MG63 (cell line): Measurements from ENCODE around the gene CD28. TPM values are rescaled to one million over a fixed set of nuclear protein-coding genes. Genes with fewer than 3 reads are reported as not detected.

ENCODE experiments used
- DNase-seq: peaks from one replicate; pipeline ENCODE4 v3.0.0-alpha.2; 2020
- H3K27me3 ChIP-seq: fragments of 250-450 bp; sonication (Bioruptor Pico); 2 replicates; pipeline ENCODE4 v1.5.1; 2020; ENCODE audit warnings: mild to moderate bottlenecking, moderate library complexity
- H3K36me3 ChIP-seq: fragments of 250-450 bp; sonication (Bioruptor Pico); 2 replicates; pipeline ENCODE4 v1.5.1; 2020; ENCODE audit warnings: mild to moderate bottlenecking, moderate library complexity
- H3K4me3 ChIP-seq: fragments of 250-450 bp; sonication (Bioruptor Pico); 2 replicates; pipeline ENCODE4 v1.5.1; 2020; ENCODE audit warnings: mild to moderate bottlenecking, moderate library complexity
- H3K9me3 ChIP-seq: fragments of 250-450 bp; sonication (Bioruptor Pico); 2 replicates; pipeline ENCODE4 v1.5.1; 2020; ENCODE audit warnings: mild to moderate bottlenecking, moderate library complexity
- total RNA-seq: library from RNA; depleted of rRNA; stranded (reverse); fragments of >200 nt; shearing (Covaris generic); gene quantifications from 2 replicates; pipeline ENCODE4 v1.2.3, GENCODE V29; 2014; ENCODE audit warnings: low replicate concordance

Gene CD28
- total RNA-seq, 1 experiment from 2014 or later, result 0.10 TPM

GRCh38 chr2:203704430-203704829 is 2.0 kb upstream of the CD28 start:
- no peaks in the 10 kb centered on the region for H3K9me3 ChIP-seq
- no peak for DNase-seq
- no peaks in the 10 kb centered on the region for H3K27me3 ChIP-seq
- no peaks in the 10 kb centered on the region for H3K36me3 ChIP-seq
- H3K4me3 ChIP-seq, result no peak overlapping the region

- DNase-seq, result no peak
- Histone ChIP-seq H3K36me3 (no peaks in the 10 kb centered on the region), H3K9me3 (no peaks in the 10 kb centered on the region), H3K4me3 (no peak overlapping the region), H3K27me3 (no peaks in the 10 kb centered on the region)
Measured at GRCh38 chr2:203705178-203705577, 1.3 kb upstream of the CD28 start.

GRCh38 chr2:203707530-203707929 is 1.1 kb downstream of the CD28 start:
- H3K9me3 ChIP-seq, result no peaks in the 10 kb centered on the region
- no peaks in the 10 kb centered on the region for H3K27me3 ChIP-seq
- no peaks in the 10 kb centered on the region for H3K36me3 ChIP-seq
- DNase-seq, result no peak
- H3K4me3 ChIP-seq, result no peak overlapping the region

DNA sequence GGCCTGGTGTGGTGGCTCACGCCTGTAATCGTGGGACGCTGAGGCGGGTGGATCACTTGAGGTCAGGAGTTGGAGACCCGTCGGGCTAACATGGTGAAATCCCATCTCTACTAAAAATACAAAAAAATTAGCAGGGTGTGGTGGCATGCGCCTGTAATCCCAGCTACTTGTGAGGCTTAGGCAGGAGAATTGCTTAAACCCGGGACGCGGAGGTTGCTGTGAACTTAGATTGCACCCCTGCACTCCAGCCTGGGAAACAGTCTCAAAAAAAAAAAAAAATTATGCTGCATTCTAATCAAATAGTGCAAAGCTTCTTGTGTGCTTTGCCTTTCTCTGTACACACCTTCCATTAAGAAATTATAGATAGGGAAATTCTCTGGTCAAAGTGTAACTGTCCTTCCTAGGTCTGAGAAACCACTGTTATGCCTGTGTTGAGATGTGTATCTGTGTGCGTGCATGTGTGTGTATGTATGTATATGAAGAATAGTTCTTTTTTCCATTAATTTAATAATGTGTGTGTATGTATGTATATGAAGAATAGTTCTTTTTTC is 2.5 kb downstream of the CD28 start:
- no peak for DNase-seq
- no peak overlapping the region for H3K4me3 ChIP-seq
- H3K9me3 ChIP-seq, result no peaks in the 10 kb centered on the region
- H3K36me3 ChIP-seq, result no peaks in the 10 kb centered on the region
- H3K27me3 ChIP-seq, result no peaks in the 10 kb centered on the region

- Histone ChIP-seq H3K9me3 (no peaks in the 10 kb centered on the region), H3K4me3 (no peak overlapping the region), H3K36me3 (no peaks in the 10 kb centered on the region), H3K27me3 (no peaks in the 10 kb centered on the region)
- DNase-seq, result no peak
Measured at GRCh38 chr2:203709416-203710040, 3.1 kb downstream of the CD28 start.

DNA sequence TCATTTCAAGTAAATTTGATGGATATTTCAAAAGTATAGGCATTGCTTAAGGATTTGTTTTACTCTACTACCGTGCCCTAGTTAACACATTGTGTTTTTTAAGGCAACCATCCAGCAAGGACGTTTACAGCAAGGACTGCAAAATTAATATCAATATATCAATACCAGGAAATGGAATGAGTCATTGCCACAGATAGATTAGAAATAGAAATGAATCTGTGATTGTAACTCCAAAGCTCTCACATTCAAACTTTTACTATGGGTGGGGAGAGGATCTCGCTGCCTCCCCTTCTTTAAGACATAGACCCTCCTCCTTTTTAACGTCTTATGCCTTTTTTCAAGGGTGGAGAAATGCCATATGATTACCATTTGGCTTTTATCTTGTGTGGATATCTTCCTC is 3.8 kb downstream of the CD28 start:
- Histone ChIP-seq H3K27me3 (no peaks in the 10 kb centered on the region), H3K36me3 (no peaks in the 10 kb centered on the region), H3K4me3 (no peak overlapping the region), H3K9me3 (no peaks in the 10 kb centered on the region)
- no peak for DNase-seq

DNA sequence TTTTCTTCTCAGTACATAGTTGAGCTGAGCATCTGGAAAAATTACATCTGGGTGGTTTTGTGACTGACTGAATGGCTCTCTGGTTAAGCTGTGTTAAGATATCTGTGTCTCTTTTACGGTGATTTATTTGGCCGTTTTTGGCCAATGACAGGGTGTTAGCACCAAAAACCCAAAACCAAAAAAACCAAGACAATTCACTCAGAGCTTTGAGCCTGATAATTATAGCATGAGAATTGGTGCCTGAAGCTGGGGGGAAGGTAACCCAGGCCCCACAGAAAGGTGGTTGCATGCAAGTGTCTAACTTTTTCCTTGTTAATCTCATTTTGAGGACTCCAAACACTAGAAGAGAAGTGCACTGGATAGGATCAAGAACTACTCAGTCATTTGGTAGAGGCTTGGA is 4.5 kb downstream of the CD28 start:
- no peak for DNase-seq
- no peaks in the 10 kb centered on the region for H3K9me3 ChIP-seq
- no peaks in the 10 kb centered on the region for H3K36me3 ChIP-seq
- H3K27me3 ChIP-seq, result no peaks in the 10 kb centered on the region
- no peak overlapping the region for H3K4me3 ChIP-seq

DNA sequence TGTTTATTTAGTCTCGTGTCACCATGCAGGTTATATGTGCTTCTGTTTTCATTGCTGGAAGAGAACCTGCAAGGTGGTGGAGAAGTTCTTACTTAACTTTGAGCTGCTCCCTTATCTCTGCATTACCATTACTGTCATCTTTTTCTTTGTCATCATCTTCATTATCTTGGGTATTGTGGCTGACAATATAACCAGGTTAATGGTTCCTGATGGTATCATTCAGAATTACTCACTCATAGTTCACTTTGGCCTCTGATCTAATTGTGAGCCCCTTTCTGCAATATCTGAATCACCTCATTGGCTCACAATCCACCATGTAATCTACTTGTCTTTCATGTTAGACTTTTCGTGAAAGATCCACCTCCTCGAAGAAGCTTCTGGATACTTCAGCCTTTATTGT is 5.0 kb downstream of the CD28 start:
- no peak overlapping the region for H3K4me3 ChIP-seq
- no peak for DNase-seq

GRCh38 chr2:203713381-203713780 is 6.9 kb downstream of the CD28 start:
- H3K4me3 ChIP-seq, result no peak overlapping the region
- H3K27me3 ChIP-seq, result no peaks in the 10 kb centered on the region
- no peak for DNase-seq
- no peaks in the 10 kb centered on the region for H3K36me3 ChIP-seq
- no peaks in the 10 kb centered on the region for H3K9me3 ChIP-seq

More for the DNA sequence above, 5.0 kb downstream of the CD28 start:
- H3K36me3 ChIP-seq, result no peaks in the 10 kb centered on the region
- H3K9me3 ChIP-seq, result no peaks in the 10 kb centered on the region
- no peaks in the 10 kb centered on the region for H3K27me3 ChIP-seq

DNA sequence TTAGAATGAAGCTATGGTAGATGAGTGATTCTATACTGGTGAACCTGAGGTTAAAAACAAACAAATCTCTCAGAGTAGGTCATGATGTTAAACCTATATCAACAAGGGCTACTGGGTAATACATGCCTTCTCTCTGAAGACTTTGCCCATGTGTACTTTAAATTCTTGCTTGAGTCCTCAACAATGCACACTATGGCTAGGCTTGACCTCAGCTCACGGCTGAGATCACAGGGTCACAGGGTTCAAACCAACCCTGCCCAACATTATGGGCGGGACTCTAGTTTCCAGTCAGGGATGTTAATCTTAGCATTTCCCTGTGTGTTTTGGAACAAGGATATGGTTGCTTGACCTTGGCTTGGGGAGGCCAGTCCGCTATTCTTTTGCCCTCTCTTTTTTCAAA is 7.7 kb downstream of the CD28 start:
- H3K27me3 ChIP-seq, result no peaks in the 10 kb centered on the region
- H3K36me3 ChIP-seq, result no peaks in the 10 kb centered on the region
- H3K4me3 ChIP-seq, result no peak overlapping the region
- no peaks in the 10 kb centered on the region for H3K9me3 ChIP-seq
- no peak for DNase-seq

DNA sequence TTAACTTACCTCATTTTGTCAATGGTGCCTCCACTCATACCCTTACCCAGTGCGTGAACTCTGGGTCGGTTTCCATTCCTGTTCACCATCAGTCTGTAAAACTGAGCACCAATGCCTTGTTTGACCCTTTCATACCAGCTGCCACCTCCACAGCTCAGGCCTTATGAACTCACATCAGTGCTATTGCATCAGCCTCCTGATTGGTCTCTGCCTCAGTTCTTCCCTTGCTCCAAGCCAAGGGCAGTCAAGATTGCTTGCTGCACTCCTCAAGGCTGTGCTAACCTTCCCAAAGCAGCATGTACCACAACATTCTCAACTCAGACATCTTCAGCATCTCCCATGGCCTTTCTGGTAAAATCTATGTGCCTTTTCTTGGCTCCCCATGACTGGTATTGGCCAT is 9.3 kb downstream of the CD28 start:
- DNase-seq, result no peak
- Histone ChIP-seq H3K27me3 (no peaks in the 10 kb centered on the region), H3K36me3 (no peaks in the 10 kb centered on the region), H3K4me3 (no peak overlapping the region), H3K9me3 (no peaks in the 10 kb centered on the region)

DNA sequence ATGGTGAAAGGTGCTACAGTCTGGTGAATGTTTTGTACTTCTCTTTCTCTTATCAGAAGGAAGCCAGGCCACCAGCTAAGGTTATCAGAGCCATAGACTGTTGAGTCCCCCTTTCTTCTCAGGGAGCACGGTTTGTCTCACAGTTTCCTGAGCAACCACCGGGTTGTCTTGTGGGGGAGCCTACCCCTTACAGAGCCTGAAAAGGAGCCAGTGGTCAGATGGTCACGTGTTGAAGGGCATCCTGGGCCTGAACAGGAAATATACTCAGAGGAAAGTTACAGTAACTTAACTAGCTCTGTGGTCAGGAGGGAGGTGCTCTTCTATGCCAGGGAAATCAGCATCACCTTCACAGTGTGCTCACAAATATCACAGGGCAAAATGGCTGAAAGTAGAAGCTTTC is 11.6 kb downstream of the CD28 start:
- Histone ChIP-seq H3K4me3 (no peak overlapping the region), H3K9me3 (no peaks in the 10 kb centered on the region), H3K36me3 (no peaks in the 10 kb centered on the region), H3K27me3 (no peaks in the 10 kb centered on the region)
- no peak for DNase-seq

DNA sequence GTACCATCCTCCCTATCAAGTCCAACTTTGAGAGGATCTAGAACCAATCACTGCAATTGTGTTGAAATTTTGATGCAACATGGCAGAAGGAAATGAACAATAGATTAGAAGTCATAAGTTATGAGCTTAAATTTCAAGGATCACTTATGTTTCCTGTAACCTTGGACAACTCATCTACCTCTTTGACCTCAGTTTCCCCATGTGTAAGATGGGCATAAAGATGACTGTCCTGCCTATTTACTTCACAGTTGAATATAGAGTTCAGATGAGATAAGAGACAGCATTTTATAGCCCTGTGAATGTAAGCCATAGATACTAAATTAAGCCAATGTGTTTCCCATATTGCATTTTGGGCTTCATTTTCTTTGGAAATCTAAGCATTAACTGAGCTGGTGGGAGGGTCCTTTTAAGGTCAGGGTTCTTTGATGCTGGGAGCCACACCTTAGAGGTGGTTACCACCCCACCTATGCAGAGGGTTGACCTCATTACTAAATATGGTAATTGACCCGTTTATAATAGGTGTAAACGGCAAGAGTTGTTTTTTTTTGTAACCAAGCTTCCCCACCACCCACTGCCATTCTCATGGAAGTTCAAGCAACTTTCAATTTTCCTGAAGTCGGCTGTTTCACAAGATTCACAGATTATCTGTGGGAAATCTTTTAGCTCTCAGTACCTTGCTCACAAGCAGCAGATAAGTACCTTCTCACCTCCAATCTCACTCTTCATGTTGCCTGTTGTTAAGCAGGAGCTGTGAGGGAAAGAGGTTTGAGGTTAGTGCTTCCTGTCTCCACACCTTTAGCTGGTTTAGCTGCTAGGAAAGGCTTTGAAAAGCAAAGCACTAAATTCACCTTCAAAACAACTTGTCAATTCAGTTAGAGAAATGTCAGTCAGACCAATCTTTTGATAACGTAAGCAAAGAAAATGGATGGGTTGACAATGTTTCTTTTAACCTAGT is 13.3 kb downstream of the CD28 start:
- no peak for DNase-seq

GRCh38 chr2:203720915-203721672 is 14.7 kb downstream of the CD28 start:
- no peaks in the 10 kb centered on the region for H3K9me3 ChIP-seq
- no peak for DNase-seq
- H3K4me3 ChIP-seq, result no peak overlapping the region
- H3K36me3 ChIP-seq, result no peaks in the 10 kb centered on the region
- H3K27me3 ChIP-seq, result no peaks in the 10 kb centered on the region

More for the DNA sequence above, 13.3 kb downstream of the CD28 start:
- Histone ChIP-seq H3K4me3 (no peak overlapping the region), H3K36me3 (no peaks in the 10 kb centered on the region), H3K9me3 (no peaks in the 10 kb centered on the region), H3K27me3 (no peaks in the 10 kb centered on the region)

- no peak for DNase-seq
- Histone ChIP-seq H3K27me3 (no peaks in the 10 kb centered on the region), H3K4me3 (no peak overlapping the region), H3K36me3 (no peaks in the 10 kb centered on the region), H3K9me3 (no peaks in the 10 kb centered on the region)
Measured at GRCh38 chr2:203721781-203722300, 15.4 kb downstream of the CD28 start.

GRCh38 chr2:203722411-203722810 is 16.0 kb downstream of the CD28 start:
- no peak for DNase-seq
- H3K4me3 ChIP-seq, result no peak overlapping the region
- no peaks in the 10 kb centered on the region for H3K27me3 ChIP-seq
- H3K36me3 ChIP-seq, result no peaks in the 10 kb centered on the region
- no peaks in the 10 kb centered on the region for H3K9me3 ChIP-seq

GRCh38 chr2:203728321-203728720 is 21.9 kb downstream of the CD28 start:
- no peak overlapping the region for H3K4me3 ChIP-seq
- no peaks in the 10 kb centered on the region for H3K27me3 ChIP-seq
- no peaks in the 10 kb centered on the region for H3K36me3 ChIP-seq
- no peaks in the 10 kb centered on the region; the same call in 1 of the 2 replicates for H3K9me3 ChIP-seq
- DNase-seq, result no peak
